GM19240 (cell line): Measurements from ENCODE around the gene NPC1L1.

Source experiments
- DNase-seq: peaks from one replicate; pipeline ENCODE4 v3.0.0; 2011; ENCODE audit warnings: low spot score; ENCODE audit not compliant: insufficient read length

Gene NPC1L1

DNA sequence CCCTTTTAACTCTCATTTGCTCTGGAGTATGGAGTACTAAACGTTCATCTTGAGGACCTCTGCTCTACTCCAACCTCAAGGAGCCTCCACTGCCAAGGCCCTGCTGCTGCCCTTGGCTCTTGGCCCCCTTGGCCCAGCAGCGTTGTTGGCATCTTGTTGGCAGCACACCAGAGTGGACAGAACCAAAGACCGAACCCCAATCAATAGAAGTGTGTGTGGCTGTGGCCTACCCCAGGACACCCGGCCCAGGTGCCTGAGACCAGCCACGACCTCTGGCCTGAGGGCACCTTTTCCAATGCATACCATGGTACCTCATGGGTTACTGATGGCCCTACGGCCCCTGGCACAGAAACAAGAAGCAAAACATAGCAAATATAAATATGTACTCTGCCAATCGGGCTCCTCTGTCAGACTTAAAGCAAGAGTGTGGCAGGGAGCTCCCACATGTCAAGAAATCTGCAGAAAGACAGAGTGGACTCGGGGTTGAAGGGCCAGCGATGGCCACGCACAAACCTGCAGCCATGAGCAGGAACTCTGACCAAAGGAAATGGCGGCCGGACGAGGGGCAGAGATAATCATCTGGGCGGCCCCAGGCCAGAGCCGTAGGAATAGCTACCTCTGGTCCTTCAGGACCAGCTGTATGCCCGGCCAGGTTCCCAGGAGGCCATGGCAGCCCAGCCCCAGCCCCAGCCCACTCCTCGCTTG is 2.9 kb downstream of the NPC1L1 start:
- no peak for DNase-seq

GRCh38 chr7:44537442-44537841 is 3.7 kb downstream of the NPC1L1 start:
- DNase-seq = no peak

- no peak for DNase-seq
Measured at GRCh38 chr7:44536090-44536489, 5.0 kb downstream of the NPC1L1 start.

DNA sequence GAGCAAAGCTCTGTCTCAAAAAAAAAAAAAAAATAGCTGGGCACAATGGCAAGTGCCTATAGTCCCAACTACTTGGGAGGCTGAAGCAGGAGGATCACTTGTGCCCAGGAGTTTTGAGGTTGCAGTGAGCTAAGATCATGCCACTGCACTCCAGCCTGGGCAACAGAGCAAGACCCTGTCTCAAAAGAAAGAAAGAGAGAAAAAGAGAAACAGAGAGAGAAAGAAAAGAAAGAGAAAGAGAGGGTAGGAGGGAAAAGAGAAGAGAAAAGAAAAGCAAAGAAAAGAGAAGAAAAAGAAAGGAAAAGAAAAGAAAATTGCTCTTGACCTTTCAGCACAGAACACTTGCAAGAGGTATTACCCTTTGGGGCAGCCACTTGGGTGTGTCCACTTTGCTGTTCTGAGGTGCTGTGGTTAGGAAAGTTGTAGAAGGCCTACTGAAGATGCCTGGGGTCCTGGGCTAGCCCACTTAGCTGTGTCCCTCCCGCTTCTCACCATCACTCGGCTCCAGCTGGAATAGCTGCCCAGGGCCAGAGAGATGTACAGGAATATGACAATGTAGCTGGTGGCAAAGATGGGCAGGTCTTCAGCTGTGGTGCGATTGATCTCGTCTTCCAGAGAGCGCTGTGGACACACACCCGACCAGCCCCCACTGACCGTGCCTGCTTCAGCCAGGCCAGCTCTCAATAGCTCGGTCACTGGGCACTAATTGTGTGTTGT is 5.6 kb downstream of the NPC1L1 start:
- no peak for DNase-seq

- DNase-seq = peak; percentile 86
Measured at GRCh38 chr7:44534501-44534900, 6.6 kb downstream of the NPC1L1 start.

DNA sequence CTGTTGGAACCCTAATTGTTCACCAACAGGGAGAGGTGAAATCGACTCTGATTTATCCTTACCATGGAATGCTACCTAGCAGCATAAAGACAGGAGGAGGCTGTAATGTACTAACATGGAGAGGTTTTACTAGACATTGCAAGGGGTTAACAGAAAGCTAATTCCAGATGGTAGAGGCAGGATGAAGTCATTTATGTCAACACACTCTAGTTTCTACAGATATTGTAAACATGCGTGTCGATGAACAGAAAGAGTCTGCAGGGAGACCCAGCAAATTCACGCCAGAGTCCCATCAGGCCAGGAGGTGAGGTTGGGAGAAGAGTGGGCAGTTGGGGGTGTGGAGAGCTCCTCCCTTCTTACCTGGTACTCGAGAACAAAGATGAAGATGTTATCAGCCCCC is 7.0 kb downstream of the NPC1L1 start:
- no peak for DNase-seq

- DNase-seq = no peak
Measured at GRCh38 chr7:44533301-44534055, 7.7 kb downstream of the NPC1L1 start.

- DNase-seq = no peak
Measured at GRCh38 chr7:44531421-44532380, 9.4 kb downstream of the NPC1L1 start.

- no peak for DNase-seq
Measured at GRCh38 chr7:44530990-44531389, 10.1 kb downstream of the NPC1L1 start.

GRCh38 chr7:44524811-44525388 is 16.2 kb downstream of the NPC1L1 start:
- DNase-seq = no peak

GRCh38 chr7:44522315-44522714 is 18.8 kb downstream of the NPC1L1 start:
- no peak for DNase-seq

- DNase-seq = no peak
Measured at GRCh38 chr7:44521347-44522095, 19.6 kb downstream of the NPC1L1 start.

GRCh38 chr7:44520574-44520973 is 20.6 kb downstream of the NPC1L1 start:
- DNase-seq = no peak

GRCh38 chr7:44519546-44519945 is 21.6 kb downstream of the NPC1L1 start:
- DNase-seq = no peak

GRCh38 chr7:44518761-44519160 is 22.4 kb downstream of the NPC1L1 start:
- no peak for DNase-seq

GRCh38 chr7:44517175-44517574 is 24.0 kb downstream of the NPC1L1 start:
- DNase-seq = no peak

DNA sequence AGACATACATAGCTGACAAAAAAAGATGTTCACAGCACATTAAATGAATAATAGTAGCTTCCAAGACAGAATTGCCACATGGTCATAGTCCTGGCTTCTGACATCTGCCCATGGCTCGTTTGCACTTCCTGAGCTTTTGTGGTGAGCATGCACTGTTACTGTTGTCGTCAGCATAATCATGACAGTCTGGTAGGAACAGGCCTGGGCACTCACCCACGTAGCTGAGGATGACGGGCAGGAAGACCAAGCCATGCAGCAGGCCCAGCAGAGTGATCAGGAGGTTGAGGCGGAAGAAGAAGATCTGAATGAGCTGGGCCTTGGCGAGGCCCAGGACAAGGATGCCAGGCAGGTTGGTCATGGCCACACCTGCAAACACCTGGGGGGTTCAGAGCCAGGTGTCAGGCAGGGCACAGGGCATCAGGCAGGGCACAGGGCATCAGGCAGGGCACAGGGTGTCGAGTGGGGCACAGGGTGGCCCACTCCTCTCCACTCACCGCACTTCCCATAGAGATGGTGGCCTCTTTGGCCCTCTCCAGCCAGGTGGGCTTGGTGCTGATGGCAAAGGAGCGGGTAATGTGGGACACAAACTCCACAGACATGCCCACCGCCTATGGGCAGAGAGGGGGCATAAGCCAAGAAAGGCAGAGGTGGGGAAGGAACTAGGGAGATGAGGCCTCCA is 25.4 kb downstream of the NPC1L1 start:
- DNase-seq = no peak

GRCh38 chr7:44512736-44513135 is 28.4 kb downstream of the NPC1L1 start:
- DNase-seq = no peak

DNA sequence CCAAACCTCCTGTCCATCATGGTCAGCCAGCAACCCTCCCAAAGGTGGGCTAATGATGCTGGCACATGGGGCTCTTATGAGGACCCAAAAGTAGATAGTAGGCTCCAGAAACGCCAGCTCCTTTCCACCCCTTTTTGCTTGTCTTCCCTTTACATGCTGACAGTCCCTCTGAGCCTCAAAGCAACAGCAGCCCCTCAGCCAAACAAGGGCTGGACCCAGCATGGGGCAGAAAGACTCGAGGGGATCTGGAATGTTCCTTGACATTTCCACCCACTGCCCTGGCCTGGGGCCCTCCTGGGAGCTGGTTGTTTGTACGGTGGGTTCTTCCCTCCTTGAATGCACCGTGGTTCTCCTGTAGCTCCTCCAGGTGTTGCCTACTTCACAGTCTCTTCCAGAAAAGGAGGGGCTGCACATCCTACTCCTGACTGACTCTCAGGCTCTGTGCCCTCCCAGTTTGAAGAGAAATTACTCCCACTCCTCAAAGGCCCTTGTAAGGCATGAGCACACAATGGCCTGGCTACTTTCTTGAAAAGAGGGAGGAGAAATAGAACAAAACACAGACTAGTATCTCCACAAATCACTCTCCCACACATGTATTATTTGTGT is 29.2 kb downstream of the NPC1L1 start:
- DNase-seq = no peak
